ENCODE measurements around the gene FOXE3. TPM values are rescaled to one million over a fixed set of nuclear protein-coding genes. Genes with fewer than 3 reads are reported as not detected.

Gene FOXE3
- total and polyA plus RNA-seq, 9 of the 15 experiments (the other 6 are each of a cell fraction or from before 2014, with no cell fraction given) = not detected

- TF ChIP-seq ADNP (tag; IDR thresholded peaks at IDR 0.05) = no peak
- TF ChIP-seq FOXJ2 (tag; IDR thresholded peaks at IDR 0.05) = no peak
- TF ChIP-seq ZBTB2 (IDR thresholded peaks at IDR 0.05) = no peak
- TF ChIP-seq NR1H2 (CRISPR knock-in tag; IDR thresholded peaks at IDR 0.05) = no peak
- no peak for TF ChIP-seq MCM3 (IDR thresholded peaks at IDR 0.05)
- no peak for TF ChIP-seq EP300 (IDR thresholded peaks at IDR 0.05; ENCODE audit: low read length)
- TF ChIP-seq TEAD2 (tag; IDR thresholded peaks at IDR 0.05) = no peak
- no peak for TF ChIP-seq EP400 (IDR thresholded peaks at IDR 0.05)
These were observed 8.6 kb upstream of the FOXE3 start (continued) for GRCh38 chr1:47407481-47407880.

GRCh38 chr1:47409311-47410067 is 6.6 kb upstream of the FOXE3 start:
- no peaks in the 10 kb centered on the region for H3K36me3 ChIP-seq (ENCODE audit: control insufficient read depth, insufficient read depth, low read length)
- H3K27me3 ChIP-seq (ENCODE audit: control insufficient read depth in 2 of 2, insufficient read depth in 2 of 2, low read length in 2 of 2) = peaks cover 65 to 82% of the 10 kb centered on the region in 2 experiments
- ChIA-PET CTCF (ENCODE audit: low intra/inter-chr PET ratio) (interaction anchor here (0.6 kb wide), 1 partner anchor 336 kb away, joined by 3 read pairs; no protein-coding TSS in a partner anchor), POLR2A (no interaction called here)
- H2AFZ ChIP-seq (ENCODE audit: low read depth, low read length) = no peak overlapping the region
- H3K9me3 ChIP-seq (replicated peaks; ENCODE audit: control insufficient read depth, insufficient read depth, low read depth, low read length) = no peaks in the 10 kb centered on the region
- no peak overlapping the region for H3K4me2 ChIP-seq (ENCODE audit: insufficient read depth, low read length)
- H3K79me2 ChIP-seq (ENCODE audit: control insufficient read depth, insufficient read depth, low read length) = no peaks in the 10 kb centered on the region
- TF ChIP-seq PKNOX1 (IDR thresholded peaks at IDR 0.05) = peak; percentile 47; the same call in 1 of the 2 replicates
- no peak for TF ChIP-seq SMAD1 (IDR thresholded peaks at IDR 0.05; ENCODE audit: low read depth, low read length, partially characterized antibody)
- TF ChIP-seq PHF21A (IDR thresholded peaks at IDR 0.05; ENCODE audit: borderline replicate concordance, low read depth) = no peak
- TF ChIP-seq EGR1 (conservative IDR thresholded peaks at IDR 0.05) = peak; percentile 82
- no peak for TF ChIP-seq ILF3 (IDR thresholded peaks at IDR 0.05; ENCODE audit: borderline replicate concordance)
- TF ChIP-seq ZNF24 (IDR thresholded peaks at IDR 0.05) = peak; percentile 66
- TF ChIP-seq RB1 (IDR thresholded peaks at IDR 0.05; ENCODE audit: low read depth) = no peak
- TF ChIP-seq MEIS2 (IDR thresholded peaks at IDR 0.05; ENCODE audit: partially characterized antibody) = peak; percentile 15
- H3K27ac ChIP-seq (ENCODE audit: extremely low read depth, low read depth, low read length) = no peak overlapping the region
- WGBS (ENCODE audit: insufficient coverage, low coverage, missing lambda C conversion rate) = 2% methylated on average over 12 of the region's 12 CpGs
- H3K4me1 ChIP-seq (replicated peaks in 1 of 2; ENCODE audit: control insufficient read depth in 2 of 2, insufficient read depth in 2 of 2, low read length in 2 of 2) = peaks cover 0 to 4% of the 10 kb centered on the region in 2 experiments; a peak in 1 of 5 replicates
- no peak overlapping the region for H3K4me3 ChIP-seq
- intact Hi-C loops (cut with micrococcal nuclease) (no loop called here), in situ Hi-C loops (cut with MboI) (no loop called here)
- no peaks in the 10 kb centered on the region for H4K20me1 ChIP-seq (replicated peaks; ENCODE audit: control insufficient read depth, insufficient read depth, low read length)
- no peak for ATAC-seq
- H3K9me1 ChIP-seq (ENCODE audit: control insufficient read depth, insufficient read depth, low read length) = no peaks in the 10 kb centered on the region
- no TSS peak for BruUV-seq (replicated peaks)
- DNase-seq (ENCODE audit: extremely low read depth in 1 of 4, low spot score in 3 of 4) = peak in 1 of 4 experiments; percentile 24
- FAIRE-seq = no peak
- H3K9ac ChIP-seq (ENCODE audit: insufficient read depth in 1 of 2, low read depth in 2 of 2, low read length in 2 of 2) = peak overlapping the region in 1 of 2 experiments; percentile 53; a peak in 2 of 4 replicates

All from K562 (cell line).